Sigmoid colon (tissue), 3 donors: ENCODE results near the gene GNPDA1.

Experiments used
- CTCF ChIP-seq, 4 experiments: fragments of 450-650 bp in 3 of 4; fragments of 200-600 bp in 1 of 4; IDR thresholded peaks; one replicate each; pipeline ENCODE4 v1.5.1; 2016 to 2019; ENCODE audit warnings: antibody characterized with exemption in 4 of 4, mild to moderate bottlenecking in 3 of 4, moderate library complexity in 2 of 4
- POLR2A ChIP-seq, 2 donors: fragments of 450-650 bp; IDR thresholded peaks; one replicate each; pipeline ENCODE4 v1.6.1; 2016; ENCODE audit warnings: antibody characterized with exemption in 2 of 2, mild to moderate bottlenecking in 2 of 2, moderate library complexity in 2 of 2

GRCh38 chr5:142023836-142024235 is 11.0 kb upstream of the GNPDA1 start:
- TF ChIP-seq CTCF (IDR thresholded peaks at IDR 0.05) (no peak), POLR2A (IDR thresholded peaks at IDR 0.05) (no peak)
